GDM1 (cell line): ENCODE results near the gene GPR78.

Source experiments
- DNase-seq: peaks from one replicate; lab custom pipeline; 2025; lab: John Stamatoyannopoulos, UW

The GPR78 gene

DNA sequence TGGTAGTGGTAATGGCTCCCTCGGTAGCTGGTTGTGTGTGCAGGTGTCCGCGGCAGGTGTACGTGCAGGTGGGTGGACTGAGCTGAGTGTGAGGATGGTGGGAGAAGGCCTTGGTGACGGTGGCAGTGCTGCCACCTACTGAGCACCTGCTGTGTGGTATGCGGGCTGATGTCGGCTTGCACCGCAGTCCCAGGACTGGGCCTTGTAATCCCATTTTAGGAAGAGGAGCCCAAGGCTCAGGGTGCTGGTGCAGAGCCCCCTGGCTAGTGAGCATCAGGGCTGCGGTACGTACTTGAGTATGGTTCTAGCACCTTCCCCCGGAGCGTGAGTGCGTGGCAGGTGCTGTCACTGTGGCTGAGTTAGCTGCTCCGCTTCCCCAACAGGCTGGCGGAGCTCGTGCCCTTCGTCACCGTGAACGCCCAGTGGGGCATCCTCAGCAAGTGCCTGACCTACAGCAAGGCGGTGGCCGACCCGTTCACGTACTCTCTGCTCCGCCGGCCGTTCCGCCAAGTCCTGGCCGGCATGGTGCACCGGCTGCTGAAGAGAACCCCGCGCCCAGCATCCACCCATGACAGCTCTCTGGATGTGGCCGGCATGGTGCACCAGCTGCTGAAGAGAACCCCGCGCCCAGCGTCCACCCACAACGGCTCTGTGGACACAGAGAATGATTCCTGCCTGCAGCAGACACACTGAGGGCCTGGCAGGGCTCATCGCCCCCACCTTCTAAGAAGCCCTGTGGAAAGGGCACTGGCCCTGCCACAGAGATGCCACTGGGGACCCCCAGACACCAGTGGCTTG lies 6.7 kb downstream of the GPR78 start:
- DNase-seq, result no peak

DNA sequence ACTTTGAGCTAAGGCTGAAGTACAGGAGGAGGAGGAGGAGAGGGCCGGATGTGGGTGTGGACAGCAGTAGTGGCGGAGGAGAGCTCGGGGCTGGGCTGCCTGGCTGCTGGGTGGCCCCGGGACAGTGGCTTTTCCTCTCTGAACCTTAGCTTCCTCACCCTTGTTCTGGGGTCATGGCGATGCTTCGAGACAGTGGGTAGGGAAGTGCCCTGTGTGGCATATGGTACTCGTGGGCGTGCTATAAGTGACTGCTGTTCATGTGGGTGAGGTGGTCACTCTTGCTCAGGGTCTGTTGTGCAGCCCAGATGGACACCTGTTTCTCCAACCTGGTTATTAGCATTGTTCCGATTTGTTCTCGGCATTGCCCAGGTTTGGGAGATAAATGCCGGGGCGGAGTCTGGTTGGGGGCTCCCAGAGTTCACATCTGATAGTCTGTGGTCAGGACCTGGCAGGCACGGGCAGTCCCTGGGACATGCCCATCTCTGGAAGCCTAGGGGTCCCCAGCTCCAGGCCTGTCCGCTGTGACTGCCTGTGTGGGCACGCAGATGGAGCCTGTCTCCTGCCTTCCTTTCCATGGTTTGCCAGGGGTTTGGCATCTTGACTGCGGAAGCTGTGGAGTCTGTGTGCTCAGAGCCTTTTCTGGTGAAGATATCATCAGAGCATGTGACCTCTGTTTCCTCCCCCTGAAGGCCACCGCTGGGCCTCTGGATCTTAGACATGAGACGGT lies 7.4 kb downstream of the GPR78 start:
- DNase-seq, result no peak

DNA sequence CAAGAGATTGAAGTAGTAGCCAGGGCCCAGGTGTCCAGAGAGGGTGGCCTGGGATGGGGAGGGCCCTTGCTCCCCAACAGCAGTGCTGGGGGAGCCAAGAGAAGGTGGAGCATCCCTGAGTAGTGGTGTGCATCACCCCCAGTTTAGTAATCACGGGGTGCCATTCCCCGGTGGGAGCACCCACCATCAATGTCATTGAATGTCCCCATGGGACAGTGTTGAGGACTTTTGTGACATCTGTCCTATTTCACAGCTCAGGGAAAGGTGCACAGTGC lies 7.9 kb downstream of the GPR78 start:
- DNase-seq, result no peak

DNA sequence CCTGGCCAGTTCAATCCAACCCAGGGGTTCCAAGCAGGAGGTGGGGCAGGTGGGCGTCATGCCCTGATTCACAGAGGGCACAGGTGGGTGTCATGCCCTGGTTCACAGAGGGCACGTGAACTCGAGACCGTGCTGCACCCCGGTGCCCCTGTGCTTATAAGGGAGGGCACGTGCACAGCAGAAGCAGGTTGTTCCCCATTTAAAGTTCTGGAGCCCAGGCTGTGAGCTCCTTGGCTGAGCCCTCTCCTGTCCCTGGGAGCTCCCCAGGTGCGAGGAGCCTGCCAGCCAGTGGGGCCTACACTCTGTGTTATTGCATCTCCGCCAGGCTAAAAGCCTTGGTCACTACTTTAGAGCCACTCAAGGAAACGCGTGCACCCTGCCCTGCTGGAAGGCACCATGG lies 9.1 kb downstream of the GPR78 start:
- no peak for DNase-seq

DNA sequence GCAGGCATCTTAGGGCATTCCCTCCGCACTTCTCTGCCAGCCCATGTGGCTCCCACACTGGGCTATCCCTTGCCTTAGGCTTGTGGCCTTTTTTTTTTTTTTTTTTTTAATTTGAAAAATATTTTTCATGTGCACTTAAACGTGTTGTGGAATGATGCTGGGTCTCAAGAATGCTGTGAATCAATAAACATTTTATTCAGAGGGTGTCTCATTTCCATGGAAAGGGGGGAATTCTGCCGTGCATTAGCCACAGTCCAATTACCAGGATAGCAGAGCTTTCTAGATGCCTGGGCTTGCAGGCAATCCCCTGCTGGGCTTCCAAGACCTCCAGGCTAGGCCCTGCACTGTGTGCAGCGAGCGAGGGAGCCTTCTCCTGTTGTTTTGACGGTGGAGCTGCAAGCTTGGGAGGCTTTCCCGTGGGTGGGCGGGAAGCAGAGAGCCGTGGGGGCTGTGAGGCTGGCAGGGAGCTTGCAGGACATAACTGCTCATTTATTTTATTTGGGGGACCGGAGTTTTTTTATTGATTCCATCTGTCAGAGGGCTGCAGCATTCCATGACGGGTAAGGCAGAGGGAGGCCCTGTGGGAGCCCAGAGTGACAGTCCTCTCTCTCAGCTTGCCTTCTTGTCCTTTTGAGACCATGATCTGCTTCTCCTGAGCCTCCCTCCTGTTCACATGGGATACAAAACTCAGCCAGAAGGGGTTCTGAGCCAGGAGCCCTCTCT lies 9.8 kb downstream of the GPR78 start:
- DNase-seq, result no peak

DNA sequence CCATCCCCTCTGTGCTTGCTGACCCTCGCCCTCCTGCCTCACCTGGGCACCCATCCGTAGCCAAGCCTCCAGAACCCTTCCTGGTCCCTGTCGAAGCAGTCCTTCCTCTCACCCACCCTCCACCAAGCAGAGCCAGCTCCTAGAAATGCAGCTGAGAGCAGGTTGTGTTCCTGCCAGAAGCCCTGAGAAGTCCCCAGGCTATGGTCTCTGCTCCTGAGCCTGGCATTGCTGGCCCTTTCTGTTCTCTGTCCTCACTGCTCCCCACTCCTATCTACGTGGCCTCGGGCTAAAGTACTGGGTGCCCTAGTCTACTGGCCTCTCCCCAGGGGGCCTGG lies 10.3 kb downstream of the GPR78 start:
- no peak for DNase-seq

DNA sequence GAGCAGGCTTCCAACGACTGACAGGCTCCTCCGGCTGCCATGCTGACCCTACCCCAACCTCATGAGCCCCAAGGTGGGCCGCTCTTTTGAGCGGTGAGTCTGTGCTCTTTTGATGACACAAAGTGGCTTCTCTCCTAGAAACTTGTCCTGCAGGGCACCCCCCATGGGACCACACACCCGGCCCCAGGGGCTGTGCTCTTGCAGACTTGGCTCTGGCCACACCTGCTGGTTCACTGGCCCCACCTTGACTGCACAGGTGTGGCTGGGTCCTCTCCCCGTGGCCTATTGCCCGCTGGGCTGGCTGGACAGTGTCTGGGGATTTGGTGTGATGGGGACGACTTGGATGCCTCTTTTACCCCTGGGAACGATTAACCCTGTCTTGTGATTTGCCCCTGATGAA lies 10.9 kb downstream of the GPR78 start:
- DNase-seq, result no peak

DNA sequence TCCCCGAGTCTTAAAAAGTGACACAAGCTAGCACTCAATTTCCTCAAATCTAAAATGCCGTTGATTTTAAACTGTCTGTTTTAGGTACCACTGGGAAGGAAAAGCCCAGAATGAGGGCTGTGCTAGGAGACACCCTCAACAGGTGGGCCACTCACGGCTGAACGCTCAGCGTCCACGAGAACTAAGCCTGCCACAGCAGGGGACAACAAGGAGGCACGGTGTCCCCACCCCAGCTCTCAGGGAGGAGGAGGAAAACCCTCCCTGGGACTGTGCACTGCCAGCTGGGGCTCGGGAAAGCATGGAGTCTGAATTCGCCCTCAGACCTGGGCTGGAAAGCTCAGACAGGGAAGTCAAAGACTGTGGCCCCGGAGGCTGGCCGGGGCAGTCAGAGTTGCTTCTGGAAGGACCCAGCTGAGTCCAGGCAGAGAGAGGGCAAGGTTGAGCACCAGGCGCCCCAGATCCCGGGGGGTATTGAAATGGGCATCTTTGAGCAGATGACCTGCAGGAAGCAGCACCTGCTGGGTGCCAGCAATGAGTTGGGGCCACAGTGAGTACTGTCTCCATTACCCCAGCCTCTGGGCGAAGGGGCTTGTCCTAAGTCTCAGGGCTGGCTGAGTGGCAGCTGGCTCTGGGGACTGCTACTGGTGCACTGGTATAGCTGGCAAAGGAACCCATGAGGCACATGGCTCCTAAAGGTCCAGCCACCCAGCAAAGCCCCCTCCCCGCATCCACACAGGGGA lies 11.6 kb downstream of the GPR78 start:
- DNase-seq, result no peak

DNA sequence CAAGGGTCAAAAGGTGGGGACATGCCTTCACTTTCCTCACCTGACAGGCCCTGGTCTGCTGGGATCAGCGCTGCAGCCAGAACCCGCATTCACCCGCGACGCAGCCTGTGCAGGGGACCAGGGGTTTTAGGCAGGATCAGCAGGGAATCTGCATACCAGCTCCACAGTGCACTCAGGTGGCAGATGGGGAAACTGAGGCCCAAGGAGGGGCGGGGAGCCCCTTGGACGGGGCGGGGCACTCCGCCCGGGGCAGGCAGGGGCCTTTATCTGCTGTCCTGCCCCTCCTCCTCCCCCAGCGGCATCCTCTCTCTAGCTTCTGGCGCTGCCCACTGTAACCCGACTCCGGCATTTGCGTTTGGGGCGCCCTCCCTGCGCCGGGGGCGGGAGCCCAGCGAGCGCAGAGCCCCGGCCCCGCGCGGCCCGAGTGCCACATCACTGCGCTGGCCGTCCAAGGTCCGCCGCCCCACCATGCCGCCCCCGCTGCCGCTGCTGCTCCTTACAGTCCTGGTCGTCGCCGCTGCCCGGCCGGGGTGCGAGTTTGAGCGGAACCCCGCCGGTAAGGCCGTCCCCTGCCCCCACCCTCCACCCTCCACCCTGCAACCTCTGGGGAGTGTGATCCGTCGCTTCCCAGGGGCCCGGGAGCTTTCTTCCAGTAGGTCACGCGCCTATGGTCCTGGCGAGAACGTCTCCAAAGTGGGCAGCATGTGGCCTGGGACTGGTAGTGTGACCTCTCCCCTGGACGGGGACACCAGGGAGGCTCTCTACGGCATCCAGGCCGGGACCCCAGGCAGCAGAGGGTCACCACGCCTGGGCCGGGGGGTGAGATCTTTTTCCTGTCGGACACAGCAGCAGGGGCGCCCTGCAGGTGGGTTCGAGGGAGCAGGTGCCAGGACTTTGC lies 12.4 kb downstream of the GPR78 start, which contains the start of gene CPZ:
CPZ (plus strand) TSS at position 400 of the 898 bp plus-strand sequence; CDS start at position 469, 69 bp downstream.
- no peak for DNase-seq

DNA sequence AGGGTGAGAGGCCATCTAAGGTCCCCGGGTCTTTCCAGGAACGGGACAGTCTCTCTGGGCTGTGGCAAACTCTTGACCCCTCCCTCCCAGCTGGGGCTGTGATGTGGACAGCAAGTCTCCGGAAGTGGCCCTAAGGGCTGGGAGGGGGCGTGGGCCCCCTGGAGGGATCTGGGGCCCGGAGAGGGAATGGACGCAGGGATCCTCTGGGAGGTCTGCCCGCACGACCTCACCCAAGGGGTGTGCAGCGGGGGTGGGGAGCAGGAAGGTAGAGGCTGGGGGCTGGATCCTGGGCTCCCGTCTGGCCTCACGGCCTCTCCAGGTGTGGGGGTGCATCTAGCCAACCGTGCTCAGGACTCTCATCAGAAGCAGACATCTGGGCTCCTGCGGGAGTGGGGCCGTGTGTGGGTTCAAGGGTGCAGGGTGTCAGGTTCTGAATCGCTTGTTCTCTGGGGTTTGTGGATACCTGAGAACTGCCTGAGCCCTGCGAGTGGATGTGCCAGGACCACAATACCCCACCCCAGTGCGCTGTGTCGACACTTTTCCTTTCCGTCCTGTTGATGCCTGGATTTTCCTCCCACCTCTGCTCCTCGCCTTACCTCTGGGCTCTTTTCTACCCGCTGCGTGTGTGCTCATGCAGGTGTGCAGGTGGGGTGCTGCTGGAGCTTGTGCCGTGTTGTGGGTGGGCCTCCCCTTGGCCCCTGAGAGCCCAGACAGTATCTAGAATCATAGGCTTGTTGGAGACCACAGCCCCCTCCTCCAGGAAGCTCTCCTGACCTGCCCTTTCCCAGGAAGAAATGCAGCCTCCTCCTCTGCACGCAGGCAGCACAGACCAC lies 13.3 kb downstream of the GPR78 start:
- no peak for DNase-seq

DNA sequence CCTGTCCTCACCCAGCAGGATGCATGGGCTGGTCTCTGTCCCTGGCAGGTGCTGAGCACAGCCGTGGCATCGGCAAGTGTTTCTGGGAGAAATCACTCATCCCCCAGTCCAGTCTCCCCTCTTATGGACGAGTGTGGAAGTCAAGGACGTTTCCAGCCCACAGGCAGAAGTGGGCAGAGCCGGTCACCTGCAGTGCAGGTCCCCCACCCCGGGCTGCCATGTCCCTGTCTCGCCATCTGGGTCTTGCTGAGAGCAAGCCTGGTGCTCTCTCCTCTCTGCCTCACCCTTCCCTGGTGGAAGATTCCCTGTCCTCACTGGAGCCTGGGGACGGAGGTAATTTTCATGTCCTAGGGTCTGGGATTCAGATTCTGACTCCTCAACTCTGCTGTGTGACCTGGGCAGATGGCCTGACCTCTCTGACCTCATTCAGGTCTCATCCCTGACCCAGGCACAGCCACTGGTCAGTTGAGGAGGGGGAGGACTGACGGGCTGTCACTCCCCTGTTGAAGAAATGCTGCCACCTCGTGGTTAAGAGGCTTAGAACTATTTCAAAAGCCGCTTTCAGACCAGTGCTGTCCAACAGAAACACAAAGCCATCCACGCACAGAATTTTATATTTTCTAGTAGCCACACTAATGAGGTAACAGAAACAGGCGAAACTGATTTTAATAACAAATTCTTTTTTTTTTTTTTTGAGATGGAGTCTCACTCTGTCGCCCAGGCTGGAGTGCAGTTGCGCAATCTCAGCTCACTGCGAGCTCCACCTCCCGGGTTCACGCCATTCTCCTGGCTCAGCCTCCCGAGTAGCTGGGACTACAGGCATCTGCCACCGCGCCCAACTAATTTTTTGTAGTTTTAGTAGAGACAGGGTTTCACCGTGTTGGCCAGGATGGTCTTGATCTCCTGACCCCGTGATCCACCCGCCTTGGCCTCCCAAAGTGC lies 14.2 kb downstream of the GPR78 start:
- DNase-seq, result no peak

DNA sequence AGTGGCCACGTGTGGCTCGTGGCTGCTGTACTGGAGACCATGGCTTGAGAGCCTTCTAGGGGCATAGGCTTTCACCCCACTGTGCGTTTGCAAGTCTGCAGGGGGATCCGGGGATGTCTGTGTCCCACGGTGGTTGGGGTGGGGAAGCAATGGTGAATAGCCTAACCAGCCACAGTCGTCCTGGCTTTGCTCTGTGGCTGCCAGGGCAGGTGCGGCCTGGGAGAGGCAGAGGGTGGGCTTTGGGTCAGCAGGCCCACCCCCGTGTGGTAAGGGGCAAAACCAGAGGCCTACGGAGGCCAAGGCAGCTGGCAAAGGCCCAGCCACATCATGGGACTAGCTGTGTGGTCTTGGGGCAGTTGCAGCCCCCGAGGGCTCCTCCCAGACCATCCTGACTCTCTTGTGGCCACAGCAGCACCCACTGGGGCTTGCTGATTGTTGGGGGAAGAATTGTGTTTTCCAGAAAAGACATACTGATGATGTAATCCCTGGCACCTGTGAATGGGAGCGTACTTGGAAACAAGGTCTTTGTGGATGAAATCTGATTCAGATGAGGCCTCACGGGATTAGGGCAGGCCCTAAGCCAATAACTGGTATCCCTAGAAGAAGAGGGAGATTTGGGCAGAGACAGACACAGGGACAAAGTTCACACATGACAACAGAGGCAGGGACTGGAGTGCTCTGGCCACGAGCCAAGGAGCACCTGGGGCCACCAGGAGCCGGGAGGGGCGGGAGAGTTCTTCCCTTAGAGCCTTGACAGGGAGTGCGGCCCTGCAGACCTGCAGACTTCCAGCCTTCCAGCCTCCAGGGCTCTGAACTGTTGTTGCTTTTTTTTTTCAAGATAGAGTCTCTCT lies 15.3 kb downstream of the GPR78 start:
- DNase-seq, result no peak

DNA sequence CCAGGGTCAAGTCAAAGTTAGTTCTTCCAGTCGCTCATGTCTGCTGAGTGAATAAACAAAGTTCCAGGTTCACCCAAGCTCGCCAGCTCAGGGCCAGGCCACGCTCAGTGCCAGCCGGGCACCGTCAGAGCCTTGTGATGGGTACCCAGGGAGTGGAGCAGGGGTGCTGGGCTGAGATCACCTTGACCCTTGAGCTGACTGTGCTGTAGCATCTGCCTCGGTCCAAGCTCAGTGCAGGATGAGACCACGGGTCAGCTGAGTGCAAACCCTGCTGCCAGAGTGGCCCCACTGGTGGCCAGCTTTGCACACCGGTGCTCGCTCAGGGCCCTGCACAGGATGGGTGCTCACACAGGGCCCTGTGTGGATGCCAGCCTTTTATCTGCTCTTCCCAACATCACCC lies 16.7 kb downstream of the GPR78 start:
- DNase-seq, result no peak

DNA sequence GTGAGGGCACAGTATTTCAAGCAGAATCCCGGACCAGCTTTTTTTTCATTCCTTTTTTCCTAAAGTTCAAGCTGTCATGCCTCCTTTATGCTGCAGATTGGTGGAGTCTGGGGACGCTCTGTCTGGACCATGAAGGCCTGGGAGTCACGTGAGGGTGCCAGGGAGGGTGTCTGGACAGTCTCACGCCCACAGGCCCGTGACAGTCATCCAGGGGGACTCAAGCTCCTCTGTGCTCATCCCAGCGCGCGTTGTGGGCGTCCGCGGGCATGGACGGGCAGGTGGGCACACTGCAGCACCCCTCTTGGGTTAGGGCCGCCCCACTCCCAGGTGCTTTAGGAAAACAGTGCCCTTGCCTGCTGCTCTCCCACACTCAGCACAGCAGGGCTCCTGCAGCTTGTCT lies 17.1 kb downstream of the GPR78 start:
- no peak for DNase-seq

DNA sequence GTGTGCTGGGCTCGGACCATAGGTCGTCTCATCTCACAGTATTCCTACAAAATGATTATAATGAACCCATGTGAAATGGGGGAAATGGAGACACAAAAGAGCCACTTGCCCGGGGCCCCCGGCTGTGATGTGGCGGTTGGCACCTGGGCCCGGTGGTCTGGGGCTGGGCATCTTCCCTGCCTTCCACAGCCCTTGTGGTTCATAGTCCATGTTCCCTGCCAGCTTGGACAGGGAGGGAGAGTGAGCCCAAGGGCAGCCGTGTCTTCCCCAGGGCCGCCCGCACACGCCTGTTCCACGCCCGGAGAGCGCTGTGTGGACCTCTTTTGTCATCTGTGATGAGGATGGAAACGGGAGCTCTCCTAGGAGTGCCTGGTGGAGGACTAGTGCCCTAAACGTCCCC lies 17.6 kb downstream of the GPR78 start:
- DNase-seq, result no peak

DNA sequence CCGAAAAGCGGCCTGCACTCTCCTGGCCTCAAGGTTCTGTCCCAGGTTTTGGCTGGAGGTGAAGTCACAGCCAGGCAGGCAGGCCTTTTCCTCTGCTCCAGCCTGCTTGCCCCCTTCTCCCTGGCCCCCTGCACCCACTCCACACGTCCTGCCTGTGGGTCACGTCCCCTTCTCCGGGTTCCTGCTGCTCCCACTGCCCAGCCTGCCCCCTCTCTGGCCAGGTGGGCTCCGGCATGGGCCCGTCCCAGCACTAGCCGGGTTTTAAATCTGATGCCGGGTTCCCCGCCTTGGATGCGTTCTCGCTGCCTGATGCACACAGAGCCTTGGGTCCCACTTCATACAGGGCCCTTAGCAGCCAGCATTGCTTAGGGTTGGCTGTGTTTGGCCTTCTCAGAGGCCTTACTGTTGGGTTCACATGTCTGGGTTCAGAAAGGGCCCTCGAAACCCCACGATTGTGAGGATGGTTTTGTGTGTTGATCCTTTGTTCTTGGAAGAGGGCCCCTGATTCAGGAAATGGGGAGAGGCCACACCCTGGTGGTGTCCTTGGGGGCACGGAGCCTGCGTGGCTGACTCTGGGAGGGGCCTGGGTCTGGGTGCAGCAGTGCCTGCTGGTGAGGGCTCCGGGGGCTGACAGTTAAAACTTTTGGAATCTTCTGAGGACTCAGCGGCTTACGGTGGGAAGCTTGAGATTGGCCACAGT lies 18.3 kb downstream of the GPR78 start:
- DNase-seq, result no peak

DNA sequence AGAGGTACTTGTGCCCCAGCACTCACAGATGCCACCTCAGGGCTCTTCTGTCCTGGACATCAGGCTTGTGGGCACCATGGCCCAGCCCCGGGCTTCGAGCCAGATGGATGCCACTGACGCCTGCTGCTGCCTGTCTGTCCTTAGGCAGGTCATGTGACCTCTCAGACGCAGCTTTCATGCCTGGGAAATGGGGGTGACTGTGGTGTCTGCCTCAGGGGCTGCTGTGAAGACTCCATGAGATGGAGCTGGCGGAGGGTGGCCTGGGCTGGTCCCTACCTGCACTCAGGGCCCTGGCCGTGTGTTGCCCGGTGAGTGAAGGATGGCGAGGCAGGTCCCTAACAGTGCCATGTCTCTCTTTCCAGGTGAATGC lies 18.9 kb downstream of the GPR78 start:
- no peak for DNase-seq

DNA sequence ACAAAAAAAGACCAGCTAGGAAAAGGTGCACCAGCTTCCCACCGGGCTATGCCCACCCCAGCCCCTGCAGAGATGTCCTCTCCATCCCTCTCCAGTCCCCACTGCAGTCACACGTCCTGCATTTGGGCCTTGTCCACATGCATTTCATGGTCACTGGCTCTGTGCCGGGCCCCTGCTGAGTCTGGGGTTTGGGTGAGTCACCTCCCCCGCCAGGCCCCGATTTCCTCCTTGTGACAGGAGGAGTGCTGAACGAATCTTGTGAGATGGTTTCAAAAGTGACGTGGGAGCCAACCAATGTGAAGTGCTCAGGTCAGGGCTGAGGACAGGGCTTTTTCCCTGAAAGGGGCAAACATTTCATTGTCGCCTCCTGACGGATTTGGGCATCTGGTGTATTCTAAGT lies 19.5 kb downstream of the GPR78 start:
- DNase-seq, result peak; percentile 52
